ENCODE results near the gene GXYLT2. TPM values are rescaled to one million over a fixed set of nuclear protein-coding genes. Genes with fewer than 3 reads are reported as not detected.

Gene GXYLT2
- total RNA-seq, 2 experiments from 2014 or later, result 0.08 TPM; not detected in 1

GRCh38 chr3:72947715-72948490 lies 60.1 kb downstream of the GXYLT2 start:
- CTCF ChIA-PET, result no interaction called here
- intact Hi-C loops (cut with DNase I, micrococcal nuclease), result no loop called here

GRCh38 chr3:72949016-72949415 lies 61.2 kb downstream of the GXYLT2 start:
- H3K36me3 Mint-ChIP-seq (ENCODE audit: low read depth), result no peaks in the 10 kb centered on the region
- peaks cover 12% of the 10 kb centered on the region for H3K4me1 Mint-ChIP-seq (ENCODE audit: low read depth)
- no peak overlapping the region for H3K27ac Mint-ChIP-seq
- ChIA-PET POLR2A (no interaction called here), CTCF (no interaction called here)
- no peaks in the 10 kb centered on the region for H3K9me3 Mint-ChIP-seq
- intact Hi-C loops (cut with DNase I, micrococcal nuclease), result no loop called here
- Histone ChIP-seq H3K27ac (ENCODE audit: low read depth in 1 of 2, low read length in 2 of 2) (no peak overlapping the region), H3K4me3 (ENCODE audit: low read length) (no peak overlapping the region), H3K4me1 (ENCODE audit: insufficient read depth, low read length) (peaks cover 3% of the 10 kb centered on the region), H3K27me3 (ENCODE audit: control insufficient read depth in 1 of 2, insufficient read depth in 2 of 2, low read length in 2 of 2) (no peaks in the 10 kb centered on the region), H3K9me3 (ENCODE audit: control insufficient read depth in 1 of 2, insufficient read depth in 1 of 2, low read length in 2 of 2) (no peaks in the 10 kb centered on the region), H3K36me3 (ENCODE audit: insufficient read depth, low read length) (no peaks in the 10 kb centered on the region)
- DNase-seq (no peak), ATAC-seq (ENCODE audit: poor library complexity) (no peak)
- no peaks in the 10 kb centered on the region for H3K27me3 Mint-ChIP-seq
- TF ChIP-seq CTCF (IDR thresholded peaks at IDR 0.05), result no peak
- no peak overlapping the region for H3K4me3 Mint-ChIP-seq

More at GRCh38 chr3:72947715-72948490, 60.1 kb downstream of the GXYLT2 start:
- Histone ChIP-seq H3K4me1 (ENCODE audit: insufficient read depth, low read length) (peaks cover 3% of the 10 kb centered on the region), H3K4me3 (ENCODE audit: low read length) (no peak overlapping the region), H3K27ac (ENCODE audit: low read depth in 1 of 2, low read length in 2 of 2) (no peak overlapping the region), H3K36me3 (ENCODE audit: insufficient read depth, low read length) (no peaks in the 10 kb centered on the region), H3K27me3 (ENCODE audit: control insufficient read depth in 1 of 2, insufficient read depth in 2 of 2, low read length in 2 of 2) (no peaks in the 10 kb centered on the region), H3K9me3 (ENCODE audit: control insufficient read depth in 1 of 2, insufficient read depth in 1 of 2, low read length in 2 of 2) (no peaks in the 10 kb centered on the region)
- no peaks in the 10 kb centered on the region for H3K27me3 Mint-ChIP-seq
- POLR2A ChIA-PET, result interaction anchor here (0.7 kb wide), 1 partner anchor 169 kb away, joined by 3 read pairs; no protein-coding TSS in a partner anchor
- no peak for ATAC-seq (ENCODE audit: poor library complexity)
- no peak overlapping the region for H3K4me3 Mint-ChIP-seq
- H3K27ac Mint-ChIP-seq, result no peak overlapping the region
- no peak for DNase-seq
- no peaks in the 10 kb centered on the region for H3K9me3 Mint-ChIP-seq
- no peak for TF ChIP-seq CTCF (IDR thresholded peaks at IDR 0.05)
- H3K36me3 Mint-ChIP-seq (ENCODE audit: low read depth), result no peaks in the 10 kb centered on the region
- peaks cover 12% of the 10 kb centered on the region for H3K4me1 Mint-ChIP-seq (ENCODE audit: low read depth)

- CTCF ChIA-PET, result no interaction called here
- Histone ChIP-seq H3K27ac (ENCODE audit: low read depth in 1 of 2, low read length in 2 of 2) (no peak overlapping the region), H3K36me3 (ENCODE audit: insufficient read depth, low read length) (no peaks in the 10 kb centered on the region), H3K4me1 (ENCODE audit: insufficient read depth, low read length) (peaks cover 3% of the 10 kb centered on the region), H3K27me3 (ENCODE audit: control insufficient read depth in 1 of 2, insufficient read depth in 2 of 2, low read length in 2 of 2) (no peaks in the 10 kb centered on the region), H3K4me3 (ENCODE audit: low read length) (no peak overlapping the region), H3K9me3 (ENCODE audit: control insufficient read depth in 1 of 2, insufficient read depth in 1 of 2, low read length in 2 of 2) (no peaks in the 10 kb centered on the region)
- H3K4me1 Mint-ChIP-seq (ENCODE audit: low read depth), result peaks cover 12% of the 10 kb centered on the region
- no peak overlapping the region for H3K27ac Mint-ChIP-seq
- no peak for DNase-seq
- intact Hi-C loops (cut with DNase I, micrococcal nuclease), result no loop called here
- no peaks in the 10 kb centered on the region for H3K27me3 Mint-ChIP-seq
- POLR2A ChIA-PET, result no interaction called here
- no peak for TF ChIP-seq CTCF (IDR thresholded peaks at IDR 0.05)
- H3K4me3 Mint-ChIP-seq, result no peak overlapping the region
- no peak for ATAC-seq (ENCODE audit: poor library complexity)
- no peaks in the 10 kb centered on the region for H3K9me3 Mint-ChIP-seq
- H3K36me3 Mint-ChIP-seq (ENCODE audit: low read depth), result no peaks in the 10 kb centered on the region
These were observed 62.5 kb downstream of the GXYLT2 start for GRCh38 chr3:72950372-72950771.
